GM12872 (cell line): ENCODE measurements around the gene TRAM2.

Experiments
- CTCF ChIP-seq: IDR thresholded peaks from 3 replicates; pipeline ENCODE4 v1.5.1; 2011; ENCODE audit warnings: low read depth, mild to moderate bottlenecking, low read length, moderate library complexity; ENCODE audit not compliant: insufficient read depth

Gene TRAM2

GRCh38 chr6:52511163-52511562 lies 65.7 kb downstream of the TRAM2 start:
- no peak for TF ChIP-seq CTCF

GRCh38 chr6:52510213-52510562 lies 66.7 kb downstream of the TRAM2 start:
- no peak for TF ChIP-seq CTCF

GRCh38 chr6:52509281-52510212 lies 67.3 kb downstream of the TRAM2 start:
- no peak for TF ChIP-seq CTCF

GRCh38 chr6:52508261-52508739 lies 68.6 kb downstream of the TRAM2 start:
- TF ChIP-seq CTCF: no peak

GRCh38 chr6:52507557-52508260 lies 69.2 kb downstream of the TRAM2 start:
- TF ChIP-seq CTCF: no peak

GRCh38 chr6:52506476-52506875 lies 70.4 kb downstream of the TRAM2 start:
- no peak for TF ChIP-seq CTCF

- TF ChIP-seq CTCF: peak; percentile 33; the same call in 2 of the 3 replicates
These were observed 71.0 kb downstream of the TRAM2 start for GRCh38 chr6:52505726-52506409.
